HepG2 (cell line): ENCODE data around the gene HEBP1. TPM values are rescaled to one million over a fixed set of nuclear protein-coding genes. Genes with fewer than 3 reads are reported as not detected.

Source experiments
- ATAC-seq: fragments of 200-7000 bp; cut with Tn5 transposase; 3 replicates; pipeline ENCODE4 v1.9.1; 2020; ENCODE audit warnings: mild to moderate bottlenecking, moderate library complexity
- BruUV-seq: library from RNA; stranded (reverse); fragments of 400-500 nt; replicated peaks from 2 replicates; lab custom pipeline; 2021; lab: Mats Ljungman, UMichigan
- CTCF ChIA-PET: fragments of 300-600 bp; formaldehyde crosslinking; extraction: SDS; loops from one replicate; lab custom pipeline; 2021; ENCODE audit warnings: low total read pairs, inconsistent platforms, low intra/inter-chr PET ratio; lab: Yijun Ruan, JAX
- POLR2A ChIA-PET: fragments of 350-600 bp; sonication (Branson Sonifier 250); formaldehyde crosslinking; loops from one replicate; lab custom pipeline; 2020; ENCODE audit warnings: antibody characterized with exemption, inconsistent platforms; lab: Yijun Ruan, JAX
- DNase-seq: peaks from one replicate; pipeline ENCODE4 v3.0.0-alpha.2; 2015; ENCODE audit warnings: low spot score
- FAIRE-seq: peaks from 3 replicates; lab custom pipeline; 2011; peaks lifted over from hg19 to GRCh38; lab: Jason Lieb, UNC
- H2AFZ ChIP-seq: one replicate; pipeline ENCODE4 v1.6.1; 2011; ENCODE audit warnings: low read length, inconsistent platforms
- H3K27ac ChIP-seq: fragments of 300-600 bp; 3 replicates; pipeline ENCODE4 v1.8.0; 2011; ENCODE audit warnings: mixed run types, mild to moderate bottlenecking, mixed read lengths, low read length, inconsistent platforms; ENCODE audit not compliant: insufficient read depth; ENCODE audit errors: extremely low read length
- H3K27me3 ChIP-seq, 2 experiments: fragments of 200-600 bp in 1 of 2; 2 replicates in 1 of 2; 3 replicates in 1 of 2; pipeline versions ENCODE4 v1.6.0 to v1.8.0; 2011; ENCODE audit warnings: low read length in 2 of 2, mild to moderate bottlenecking in 2 of 2, moderate library complexity in 2 of 2, inconsistent platforms in 1 of 2; ENCODE audit not compliant: insufficient read depth in 2 of 2, control insufficient read depth in 1 of 2
- H3K36me3 ChIP-seq, 2 experiments: fragments of 200-600 bp in 1 of 2; replicated peaks in 1 of 2; 2 replicates in 1 of 2; 3 replicates in 1 of 2; pipeline versions ENCODE4 v1.5.1 to v1.8.0; 2011; ENCODE audit warnings: low read length in 2 of 2, inconsistent platforms in 1 of 2; ENCODE audit not compliant: insufficient read depth in 2 of 2, control insufficient read depth in 1 of 2
- H3K4me1 ChIP-seq: 2 replicates; pipeline ENCODE4 v1.5.1; 2012; ENCODE audit warnings: low read length, inconsistent platforms; ENCODE audit not compliant: insufficient read depth
- H3K4me2 ChIP-seq: 2 replicates; pipeline ENCODE4 v1.6.0; 2011; ENCODE audit warnings: low read depth, low read length, inconsistent platforms
- H3K4me3 ChIP-seq, 3 experiments: fragments of 200-600 bp in 1 of 3; sonication (generic), shearing (Covaris generic) in 1 of 3; replicated peaks in 1 of 3; 2 replicates each; pipeline ENCODE4 v1.5.1; 2011 to 2016; ENCODE audit warnings: low read length in 3 of 3, inconsistent platforms in 2 of 3, low read depth in 2 of 3, mild to moderate bottlenecking in 2 of 3, control low read depth in 1 of 3, mixed read lengths in 1 of 3; ENCODE audit not compliant: insufficient read depth in 1 of 3
- H3K79me2 ChIP-seq: one replicate; pipeline ENCODE4 v1.6.1; 2011; ENCODE audit warnings: low read length, inconsistent platforms; ENCODE audit not compliant: insufficient read depth
- H3K9ac ChIP-seq: 2 replicates; pipeline ENCODE4 v1.6.0; 2011; ENCODE audit warnings: mild to moderate bottlenecking, low read depth, low read length, inconsistent platforms; ENCODE audit not compliant: insufficient read depth
- H3K9me3 ChIP-seq: 2 replicates; pipeline ENCODE4 v1.5.1; 2012; ENCODE audit warnings: mild to moderate bottlenecking, low read length
- H4K20me1 ChIP-seq: 2 replicates; pipeline ENCODE4 v1.6.0; 2011; ENCODE audit warnings: inconsistent platforms, mild to moderate bottlenecking, low read length, moderate library complexity; ENCODE audit not compliant: insufficient read depth
- GABPB1 ChIP-seq: IDR thresholded peaks from 2 replicates; pipeline ENCODE4 v1.6.1; 2016; ENCODE audit warnings: mild to moderate bottlenecking, missing genetic modification reagents, moderate library complexity, missing compliant biosample characterization
- NKX3-1 ChIP-seq: sonication (generic); formaldehyde crosslinking; IDR thresholded peaks from 2 replicates; pipeline ENCODE4 v1.5.0; 2020; ENCODE audit warnings: missing genetic modification reagents
- ZMYM2 ChIP-seq: sonication (generic); formaldehyde crosslinking; IDR thresholded peaks from 2 replicates; pipeline ENCODE4 v1.8.0; 2022; ENCODE audit warnings: mild to moderate bottlenecking, missing genetic modification reagents
- ZNF274 ChIP-seq: sonication (generic); formaldehyde crosslinking; IDR thresholded peaks from 2 replicates; pipeline ENCODE4 v1.5.1; 2020; ENCODE audit warnings: mild to moderate bottlenecking, missing genetic modification reagents
- WGBS: methylation state at CpG from one replicate; pipeline ENCODE4 v1.1.6; 2017; ENCODE audit warnings: low lambda C conversion rate; 5-methylcytosine and 5-hydroxymethylcytosine counted together
- in situ Hi-C: cut with HindIII; loops from 2 replicates; pipeline ENCODE4 v1.10.0; 2017; ENCODE audit warnings: low pct_unique_long_range_greater_than_20kb; ENCODE audit not compliant: extremely low pct_ligation_motif_present
- intact Hi-C: fragments of 100-400 bp; cut with micrococcal nuclease; formaldehyde crosslinking; loops from one replicate; pipeline ENCODE4 v1.10.0; 2022; ENCODE audit not compliant: unreplicated experiment
- polyA plus RNA-seq, 8 experiments: library from polyadenylated mRNA; depleted of rRNA in 3 of 8; stranded (reverse) in 7 of 8; unstranded in 1 of 8; fragments of >200 nt; fragmentation: Illumina TruSeq in 4 of 8; extraction: Trizol in 4 of 8; gene quantifications; 2 replicates each; pipeline versions ENCODE4 v1.2.1 to v1.2.3, GENCODE V29; 2011 to 2016; ENCODE audit warnings: low read depth in 4 of 8, missing spikeins in 1 of 8, mixed read lengths in 1 of 8; ENCODE audit not compliant: insufficient read depth in 1 of 8
- total RNA-seq, 5 experiments: library from RNA; depleted of rRNA; stranded (reverse); fragments of >200 nt; fragmentation: Illumina TruSeq; extraction: Trizol; gene quantifications; 2 replicates each; pipeline ENCODE4 v1.2.3, GENCODE V29; 2016; ENCODE audit warnings: low read depth in 1 of 5
- TF ChIP-seq, protein P1 (sequence below): sonication (generic); formaldehyde crosslinking; IDR thresholded peaks from 2 replicates; pipeline ENCODE4 v1.8.0; 2022; ENCODE audit warnings: mild to moderate bottlenecking, missing genetic modification reagents, moderate library complexity
- TF ChIP-seq, protein P2 (sequence below): sonication (generic); formaldehyde crosslinking; IDR thresholded peaks from 2 replicates; pipeline ENCODE4 v1.9.0; 2021; ENCODE audit warnings: missing genetic modification reagents, borderline replicate concordance

Gene HEBP1
- total and polyA plus RNA-seq, 2 of the 13 experiments (the other 11 are each of a cell fraction or from before 2014, with no cell fraction given), result 7.8 to 9.4 TPM

DNA sequence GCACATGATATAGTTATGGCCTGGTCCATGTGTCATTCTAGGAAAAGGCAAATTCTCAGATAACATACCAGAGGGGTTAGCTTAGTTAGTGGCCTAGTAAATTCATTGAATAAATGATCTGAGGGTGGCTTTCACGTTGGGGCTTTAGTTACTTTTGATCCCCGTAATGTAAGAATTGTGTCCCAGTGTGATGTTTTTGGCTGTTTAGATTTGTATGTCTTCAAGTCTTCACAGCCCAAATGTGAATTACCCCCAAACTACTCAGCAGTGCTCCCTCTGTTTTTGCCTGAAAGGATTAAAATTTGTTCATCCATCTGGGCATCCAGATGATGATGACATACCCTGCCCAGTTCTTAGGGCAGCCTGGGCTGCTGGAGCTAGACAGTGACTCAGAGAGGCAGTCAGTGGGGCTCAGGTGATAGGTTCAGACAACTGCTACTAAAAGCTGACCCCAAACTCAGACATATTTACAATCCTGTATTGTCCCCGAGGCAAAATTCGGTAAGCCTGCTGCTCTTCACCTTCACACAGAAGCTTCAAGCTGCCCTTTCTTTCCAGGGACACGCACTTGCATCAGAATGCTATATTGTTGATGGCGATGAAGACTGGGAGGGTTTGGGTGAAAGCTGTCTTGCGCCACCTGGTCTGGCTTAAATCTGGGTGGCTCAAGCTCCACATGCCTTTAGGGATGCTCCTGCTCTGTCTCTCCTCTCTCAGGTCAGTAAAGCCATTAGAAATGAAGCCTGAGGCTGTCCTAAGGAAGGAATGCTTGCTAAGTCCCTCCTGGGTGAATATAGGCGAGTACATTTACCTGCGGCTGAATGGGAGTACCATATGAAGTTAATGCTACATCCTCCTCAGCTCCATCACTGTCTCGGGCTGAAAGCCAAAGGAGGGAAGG, 58.4 kb downstream of the HEBP1 start:
- peaks cover 0 to 4% of the 10 kb centered on the region in 2 experiments; a peak in 1 of 5 replicates for H3K36me3 ChIP-seq
- FAIRE-seq (no peak), DNase-seq (no peak), ATAC-seq (no peak)
- no peaks in the 10 kb centered on the region for H4K20me1 ChIP-seq
- no peak overlapping the region for H3K4me2 ChIP-seq
- H3K27ac ChIP-seq, result no peak overlapping the region
- H3K27me3 ChIP-seq, result no peaks in the 10 kb centered on the region
- in situ Hi-C loops (no loop called here), intact Hi-C loops (no loop called here)
- H3K79me2 ChIP-seq, result no peaks in the 10 kb centered on the region
- H3K4me3 ChIP-seq, result no peak overlapping the region
- WGBS, result 88% methylated on average over 10 of the region's 10 CpGs
- CTCF ChIA-PET, result no interaction called here
- POLR2A ChIA-PET, result no interaction called here
- no peak overlapping the region for H3K9ac ChIP-seq
- peaks cover 18% of the 10 kb centered on the region for H3K4me1 ChIP-seq
- H2AFZ ChIP-seq, result no peak overlapping the region
- TF ChIP-seq, protein P1, sequence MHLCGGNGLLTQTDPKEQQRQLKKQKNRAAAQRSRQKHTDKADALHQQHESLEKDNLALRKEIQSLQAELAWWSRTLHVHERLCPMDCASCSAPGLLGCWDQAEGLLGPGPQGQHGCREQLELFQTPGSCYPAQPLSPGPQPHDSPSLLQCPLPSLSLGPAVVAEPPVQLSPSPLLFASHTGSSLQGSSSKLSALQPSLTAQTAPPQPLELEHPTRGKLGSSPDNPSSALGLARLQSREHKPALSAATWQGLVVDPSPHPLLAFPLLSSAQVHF (CRISPR knock-in tag), result no peak
- TF ChIP-seq ZNF274 (no peak), NKX3-1 (no peak), GABPB1 (CRISPR knock-in tag) (no peak), ZMYM2 (CRISPR knock-in tag) (no peak)
- TF ChIP-seq, protein P2, sequence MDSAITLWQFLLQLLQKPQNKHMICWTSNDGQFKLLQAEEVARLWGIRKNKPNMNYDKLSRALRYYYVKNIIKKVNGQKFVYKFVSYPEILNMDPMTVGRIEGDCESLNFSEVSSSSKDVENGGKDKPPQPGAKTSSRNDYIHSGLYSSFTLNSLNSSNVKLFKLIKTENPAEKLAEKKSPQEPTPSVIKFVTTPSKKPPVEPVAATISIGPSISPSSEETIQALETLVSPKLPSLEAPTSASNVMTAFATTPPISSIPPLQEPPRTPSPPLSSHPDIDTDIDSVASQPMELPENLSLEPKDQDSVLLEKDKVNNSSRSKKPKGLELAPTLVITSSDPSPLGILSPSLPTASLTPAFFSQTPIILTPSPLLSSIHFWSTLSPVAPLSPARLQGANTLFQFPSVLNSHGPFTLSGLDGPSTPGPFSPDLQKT (CRISPR knock-in tag), result no peak
- H3K9me3 ChIP-seq, result no peaks in the 10 kb centered on the region
- no TSS peak for BruUV-seq
